Hematopoietic multipotent progenitor cell treated with erythropoietin and hydrocortisone succinate and interleukin-3 and kit ligand, for 15 days (in vitro differentiated cells): Measurements from ENCODE around the gene SORCS3.

Experiments
- DNase-seq: peaks from one replicate; pipeline ENCODE4 v3.0.0-alpha.2; 2015; ENCODE audit warnings: low spot score

SORCS3 gene

DNA sequence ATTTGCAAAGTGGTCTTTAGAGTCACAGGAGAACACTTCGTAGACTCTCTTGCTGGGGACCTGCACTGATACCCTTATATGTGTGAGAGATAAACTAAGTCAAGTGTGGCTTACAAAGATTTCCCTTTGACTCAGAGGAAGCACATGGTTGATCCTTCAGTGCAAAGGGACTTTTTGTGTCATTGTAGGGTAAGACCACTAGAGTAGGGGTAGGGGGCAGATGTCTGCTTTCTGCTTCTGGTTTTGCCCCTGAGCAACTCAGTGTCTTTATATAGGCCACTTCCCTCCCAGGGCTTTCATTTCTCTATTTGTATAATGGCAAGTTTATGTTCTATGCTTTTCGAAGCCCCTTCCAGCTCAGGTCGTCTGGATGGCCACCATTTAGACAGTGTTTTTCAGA, 281.7 kb downstream of the SORCS3 start:
- no peak for DNase-seq

DNA sequence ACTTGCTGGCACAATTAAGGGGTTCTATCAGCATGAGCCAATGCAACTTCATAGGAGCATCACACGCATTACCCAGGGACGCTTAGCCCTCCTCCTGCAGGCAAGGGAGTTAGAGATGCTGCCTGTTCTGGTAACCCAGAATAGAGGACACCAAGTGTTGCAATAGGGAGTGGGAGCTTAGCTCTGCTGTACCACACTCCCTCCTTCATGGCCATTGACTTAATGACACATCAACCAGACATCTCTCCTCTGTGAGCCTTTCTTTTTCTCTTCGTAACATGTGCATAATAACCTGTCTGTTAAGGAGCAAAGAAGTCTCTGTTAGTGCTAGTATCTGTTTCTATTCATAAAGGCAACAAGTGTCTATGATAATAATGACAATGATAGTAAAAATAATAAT, 282.4 kb downstream of the SORCS3 start:
- no peak for DNase-seq

DNA sequence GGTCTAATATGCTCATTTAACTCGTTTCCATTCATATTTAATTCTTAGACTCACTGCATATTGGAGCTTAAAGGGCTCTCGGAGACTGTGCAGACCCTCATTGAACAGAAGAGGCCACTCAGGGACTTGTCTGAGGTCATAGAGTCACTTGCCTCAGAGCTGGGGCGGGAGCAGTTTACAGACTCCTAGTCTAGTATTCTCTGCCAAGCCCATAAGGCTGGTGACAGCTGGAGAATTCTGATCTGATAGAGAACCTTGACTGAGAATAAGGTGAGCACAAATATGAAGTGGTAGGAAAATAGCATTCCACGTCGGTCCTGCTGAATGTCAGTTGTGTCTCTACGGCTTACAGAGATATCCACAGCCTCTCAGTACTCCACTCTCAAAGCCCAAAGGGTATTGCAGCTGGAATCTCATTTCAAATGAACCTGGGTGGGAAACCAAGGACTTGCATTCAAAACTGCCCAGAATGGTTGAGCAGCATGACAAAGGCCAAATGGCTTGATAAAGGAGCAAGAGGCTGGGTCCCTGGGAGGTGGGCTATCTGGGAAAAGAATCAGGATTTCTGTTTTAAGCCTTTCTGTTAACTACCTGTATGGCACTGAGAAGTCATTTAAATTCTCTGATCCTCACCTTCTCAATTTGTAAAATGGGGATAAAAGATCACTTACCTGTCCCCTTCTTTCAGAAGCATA, 283.2 kb downstream of the SORCS3 start:
- DNase-seq, result no peak

DNA sequence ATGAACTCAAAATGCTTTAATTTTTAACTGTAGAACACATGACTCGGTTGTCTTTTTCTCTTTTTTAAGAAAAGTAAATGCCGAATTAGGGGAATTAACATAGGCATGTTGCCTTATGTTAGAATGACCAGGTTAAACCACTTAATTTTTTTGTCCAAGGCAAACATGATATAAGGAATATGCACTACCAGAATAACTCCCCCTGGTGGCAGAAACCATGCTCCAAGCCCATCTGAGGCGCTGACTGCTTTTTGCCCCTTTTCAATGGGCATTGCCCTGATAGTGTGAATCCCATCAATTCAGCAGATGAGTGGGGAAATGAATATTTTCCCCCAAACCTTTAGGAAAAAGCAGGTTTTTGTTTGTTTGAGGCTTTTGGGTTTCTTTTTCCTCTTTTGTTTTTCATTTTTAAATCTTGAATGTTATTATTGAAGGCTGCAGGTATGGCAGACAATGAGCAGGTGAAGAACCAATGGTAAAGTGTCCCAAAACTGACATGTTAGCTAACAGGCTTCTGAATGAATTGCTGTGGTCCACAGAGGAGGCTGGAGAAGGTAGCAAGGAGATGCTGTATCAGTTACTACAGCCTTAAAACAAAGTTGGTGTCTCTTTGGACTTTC, 284.3 kb downstream of the SORCS3 start:
- peak; percentile 13 for DNase-seq

DNA sequence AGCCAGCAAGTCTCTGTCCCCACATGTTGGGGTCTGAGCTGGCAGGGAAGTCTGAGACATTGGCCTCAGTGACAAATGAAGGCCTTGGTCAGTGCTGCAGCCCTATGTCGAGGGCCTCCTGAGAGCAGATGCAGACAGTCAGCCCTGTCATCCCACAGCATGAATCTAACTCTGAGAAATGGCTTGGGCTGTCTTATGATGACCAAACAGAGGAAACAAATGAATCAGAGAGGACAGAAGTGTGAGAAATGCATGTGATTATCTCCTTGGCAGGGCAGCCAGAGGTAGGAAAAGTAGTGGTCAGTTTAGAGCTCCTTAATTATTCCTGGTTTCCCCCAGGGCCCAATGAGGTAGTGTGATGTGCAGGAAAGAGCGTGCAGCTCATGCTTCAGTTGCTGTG, 287.6 kb downstream of the SORCS3 start:
- DNase-seq, result no peak

DNA sequence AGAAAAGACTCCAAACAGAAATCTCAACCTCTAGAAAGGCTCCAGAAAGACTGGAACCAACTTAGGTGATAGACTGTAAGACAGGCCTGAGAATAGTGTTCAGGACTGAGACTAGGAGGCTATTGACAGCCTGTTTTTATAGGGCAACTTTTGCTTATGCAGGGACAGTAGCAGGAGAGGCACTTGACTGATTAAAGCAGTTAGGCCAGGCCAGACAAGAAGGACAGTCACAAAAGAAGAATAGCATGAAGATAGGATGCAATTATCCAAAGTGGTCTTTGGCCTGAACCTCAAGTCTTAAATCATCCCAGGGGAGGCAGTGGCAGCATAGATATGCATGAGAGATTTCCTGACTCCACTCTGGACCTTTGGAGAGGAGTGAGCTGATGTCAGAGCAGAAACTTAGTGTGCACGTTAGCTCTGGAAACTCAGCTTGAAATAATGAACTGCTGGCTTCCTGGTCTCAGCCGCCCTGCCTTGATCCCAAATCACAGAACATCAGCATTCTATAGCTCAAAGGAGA, 290.6 kb downstream of the SORCS3 start:
- no peak for DNase-seq

DNA sequence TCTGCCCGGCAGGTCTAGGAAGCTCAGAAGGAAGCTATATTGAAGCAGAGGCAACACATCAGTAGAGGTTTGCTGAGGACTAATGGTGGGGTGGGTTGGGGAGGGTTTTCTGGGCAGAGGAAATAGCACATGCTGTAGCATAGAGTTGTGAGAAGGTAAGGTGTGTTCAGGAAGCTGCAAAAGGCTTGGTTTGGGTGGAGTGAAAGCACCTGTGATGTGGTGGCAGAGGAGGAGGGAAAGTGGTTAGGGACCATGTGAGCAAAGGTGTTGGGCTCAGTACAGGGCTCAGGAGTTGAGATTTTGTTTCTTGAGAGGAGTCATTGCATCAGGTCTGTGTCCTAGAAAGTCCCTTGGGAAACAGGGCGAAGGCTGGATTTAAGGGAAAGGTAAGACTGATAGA, 294.6 kb downstream of the SORCS3 start:
- no peak for DNase-seq

DNA sequence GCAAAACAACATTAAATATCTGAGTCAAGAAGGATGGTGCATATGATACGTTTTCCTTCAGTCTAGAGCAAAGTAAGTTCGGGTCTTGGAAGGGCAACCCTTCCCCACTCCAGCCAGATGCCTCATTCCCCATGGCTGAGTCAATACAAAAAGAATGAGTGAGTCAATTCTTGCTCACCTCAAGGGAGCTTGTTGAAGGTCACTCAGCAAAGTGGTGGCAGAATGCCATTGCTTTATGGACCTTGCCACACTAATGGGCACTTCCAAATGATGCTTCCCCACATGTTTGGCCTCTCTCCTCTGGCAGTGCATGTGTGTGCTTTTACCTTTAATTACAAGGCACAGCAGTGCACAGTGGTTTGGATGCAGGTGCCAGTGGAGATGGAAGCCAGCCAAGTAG, 296.5 kb downstream of the SORCS3 start:
- DNase-seq, result no peak

DNA sequence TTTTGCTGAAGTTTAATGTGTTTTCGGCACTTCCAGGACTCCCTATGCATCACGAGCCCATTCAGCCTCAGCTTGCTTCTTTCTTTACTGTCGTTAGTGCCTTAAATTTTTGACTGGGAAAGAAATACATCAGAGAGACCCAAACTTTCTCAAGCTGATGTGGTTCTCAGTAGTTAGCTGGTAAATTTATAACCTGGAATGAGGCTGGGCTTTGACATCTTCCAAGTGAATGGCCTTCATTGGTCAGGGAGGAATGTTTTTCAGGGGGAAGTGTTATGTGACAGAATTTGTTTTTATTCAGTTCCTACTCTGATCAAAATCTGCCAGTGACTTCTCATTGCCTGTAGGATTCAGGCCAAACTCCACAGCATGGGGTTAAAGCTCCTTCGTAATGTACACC, 296.9 kb downstream of the SORCS3 start:
- no peak for DNase-seq

DNA sequence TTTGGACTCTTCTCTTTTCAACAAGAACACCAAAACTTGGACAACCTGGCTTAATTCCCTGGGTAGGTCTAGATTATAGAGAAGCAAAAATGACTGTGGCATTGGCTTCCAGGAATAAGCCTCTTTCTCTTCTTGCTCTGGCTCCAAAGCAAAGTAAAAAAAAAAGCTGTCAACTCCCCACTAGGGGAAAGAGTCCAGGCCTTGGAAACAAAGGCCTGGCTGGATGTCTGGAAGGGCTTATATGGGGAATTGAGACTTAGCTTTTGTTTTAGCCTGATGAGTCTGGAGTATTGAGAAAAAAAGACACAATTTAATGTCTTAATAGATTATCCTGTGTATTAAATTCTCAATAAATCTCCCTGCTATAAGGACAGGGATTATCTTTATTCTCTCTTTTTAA, 300.6 kb downstream of the SORCS3 start:
- DNase-seq, result no peak

DNA sequence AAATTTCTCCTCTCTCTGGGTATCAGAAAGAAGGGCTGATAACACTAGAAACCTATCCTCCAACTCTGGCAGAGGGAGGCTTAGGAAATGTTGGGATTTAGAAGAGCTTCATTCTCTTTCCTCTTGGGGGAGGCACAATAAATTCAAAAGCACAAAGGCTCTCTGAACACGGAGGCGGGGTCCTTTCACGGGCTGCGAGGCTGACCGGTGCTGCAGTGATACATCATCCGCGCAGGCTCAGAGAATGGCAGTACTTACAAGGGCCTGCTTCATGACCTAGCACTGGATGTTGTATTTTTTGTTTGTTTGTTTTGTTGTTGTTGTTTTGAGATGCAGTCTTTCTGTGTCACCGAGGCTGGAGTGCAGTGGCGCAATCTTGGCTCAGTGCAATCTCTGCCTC, 306.2 kb downstream of the SORCS3 start:
- no peak for DNase-seq

DNA sequence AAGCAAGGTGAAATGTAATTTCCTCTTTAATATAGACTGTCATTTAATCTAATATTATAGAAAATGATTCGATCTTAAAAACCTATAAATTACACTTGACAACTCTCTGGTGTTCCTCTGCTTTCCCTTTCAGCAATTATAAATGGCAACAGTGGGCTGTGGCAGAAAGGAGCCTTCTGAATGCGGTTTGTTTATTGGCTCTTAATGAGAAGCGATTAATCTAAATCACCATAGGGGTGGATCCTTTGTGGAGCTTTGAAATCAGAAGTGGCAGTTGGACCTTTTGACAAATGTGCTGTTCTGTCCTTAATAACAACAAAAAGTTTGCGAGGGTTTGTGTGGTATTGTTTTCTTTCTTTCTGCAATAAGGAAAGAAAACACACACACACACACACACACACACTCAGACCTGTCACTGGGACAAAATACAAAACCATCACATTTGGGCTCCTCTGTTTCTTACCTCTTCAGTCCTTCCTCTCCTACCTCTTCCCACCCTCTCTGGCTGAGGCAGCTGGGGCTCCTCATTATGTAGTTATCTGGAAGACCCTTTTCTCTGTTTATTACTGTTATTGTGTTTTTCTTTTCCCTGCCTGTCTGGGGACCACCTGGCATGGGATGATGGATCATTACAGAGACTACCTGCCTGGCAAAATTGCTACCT, 316.2 kb downstream of the SORCS3 start:
- DNase-seq, result no peak

DNA sequence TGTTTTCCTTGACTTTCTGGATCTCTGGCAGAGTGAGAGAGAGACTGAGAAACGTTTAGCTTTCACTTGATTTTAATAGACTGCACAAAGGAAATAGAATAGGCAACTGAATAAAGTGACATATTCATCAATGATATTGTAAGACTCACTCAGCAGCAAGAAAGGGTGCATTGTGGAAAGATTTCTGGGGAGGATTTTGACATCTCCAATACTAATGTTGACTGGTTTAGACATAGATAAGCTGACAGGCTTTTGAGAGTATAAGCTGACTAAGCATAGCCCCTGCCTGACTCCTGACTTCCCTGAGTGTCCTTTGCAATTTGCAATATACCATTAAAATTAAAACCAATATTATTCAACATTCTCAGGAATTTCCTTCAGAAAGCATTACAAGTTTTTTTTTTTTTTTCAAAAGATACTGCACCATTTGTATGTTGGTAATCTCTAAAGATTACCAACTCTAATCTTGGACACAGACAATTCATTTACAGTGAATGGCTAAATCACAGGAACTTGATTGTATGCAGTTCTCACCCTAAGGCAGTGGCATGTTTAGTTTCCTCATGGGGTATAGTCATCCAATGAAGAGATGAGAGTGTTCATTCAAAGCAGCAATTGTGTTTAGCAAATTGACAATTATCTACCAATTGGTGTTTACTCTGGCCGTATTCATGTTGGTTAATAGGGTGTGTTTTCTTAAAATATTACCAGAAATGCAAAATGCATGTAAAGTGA, 325.6 kb downstream of the SORCS3 start:
- no peak for DNase-seq

DNA sequence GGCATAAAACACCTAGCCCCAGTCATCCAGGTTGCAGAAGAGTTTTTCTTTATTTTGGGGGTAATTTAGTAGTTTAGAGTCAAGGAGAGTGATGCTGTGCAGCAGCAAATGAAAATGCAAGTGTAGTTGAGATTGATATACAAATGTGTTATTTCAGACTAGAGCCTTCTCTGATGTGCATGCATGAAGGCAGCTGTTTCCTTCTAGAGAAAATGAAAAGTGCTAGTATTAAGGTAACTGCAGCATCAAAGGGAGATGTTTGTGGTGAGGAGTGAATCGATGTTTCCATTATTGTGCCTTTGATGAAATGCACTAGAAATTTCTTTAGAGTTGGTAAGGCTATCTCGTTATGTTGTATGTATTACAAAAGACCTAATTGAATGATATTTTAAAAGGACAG, 339.3 kb downstream of the SORCS3 start:
- no peak for DNase-seq

DNA sequence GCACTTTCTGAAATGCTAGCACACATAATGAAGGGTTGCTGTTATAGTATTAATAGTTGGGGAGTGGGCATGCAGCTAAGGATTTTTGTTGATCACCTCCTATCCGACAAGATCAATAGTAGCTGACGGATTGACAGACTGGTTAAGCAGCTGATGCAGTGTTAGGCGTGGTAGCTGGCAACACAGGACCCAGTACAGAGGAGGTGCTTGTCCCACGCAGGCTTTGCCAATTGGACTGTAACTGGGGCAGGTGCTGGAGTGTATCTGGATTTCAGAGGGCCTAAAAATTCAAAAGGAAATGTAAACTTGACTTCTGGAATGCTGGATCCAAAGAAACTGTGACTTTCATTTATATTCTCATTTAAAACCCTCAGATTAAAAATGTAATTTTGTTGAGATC, 340.9 kb downstream of the SORCS3 start:
- DNase-seq, result no peak

DNA sequence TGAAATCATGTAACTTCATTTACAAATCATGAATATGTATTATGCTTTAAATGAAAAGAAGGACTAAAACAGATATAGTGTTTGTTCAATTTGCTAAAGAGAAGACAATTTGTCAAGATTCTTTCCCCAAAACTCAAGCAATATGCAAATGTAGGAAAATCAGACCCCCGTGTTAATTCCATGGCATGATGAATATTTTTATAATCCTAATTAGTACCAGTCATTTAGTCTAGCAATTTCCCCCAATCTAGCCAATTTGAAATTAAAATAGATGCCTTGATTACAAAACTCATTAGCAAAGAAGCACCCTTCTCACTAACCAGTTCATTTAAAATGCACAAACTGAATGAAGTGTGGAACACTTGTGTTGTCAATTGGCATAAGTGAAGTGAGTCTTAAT, 347.6 kb downstream of the SORCS3 start:
- no peak for DNase-seq

DNA sequence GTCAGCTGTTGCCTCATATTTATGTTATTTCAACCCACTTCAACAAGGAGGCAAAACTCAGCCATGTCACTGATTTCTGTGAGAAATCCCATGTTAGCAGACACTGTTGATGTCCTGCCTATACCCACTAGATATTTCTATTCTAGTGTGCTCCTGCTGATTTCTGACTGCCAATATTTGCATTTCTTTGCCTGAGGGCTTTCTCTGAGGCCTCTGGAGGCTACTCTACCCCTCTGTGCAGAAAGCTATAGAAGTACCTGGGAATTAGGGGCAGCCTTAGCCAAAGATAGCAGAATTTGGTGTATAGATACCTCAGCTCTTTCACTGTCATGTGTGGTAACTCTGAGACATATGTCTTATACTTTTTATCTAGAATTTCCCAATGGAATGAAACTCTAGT, 348.8 kb downstream of the SORCS3 start:
- DNase-seq, result no peak

DNA sequence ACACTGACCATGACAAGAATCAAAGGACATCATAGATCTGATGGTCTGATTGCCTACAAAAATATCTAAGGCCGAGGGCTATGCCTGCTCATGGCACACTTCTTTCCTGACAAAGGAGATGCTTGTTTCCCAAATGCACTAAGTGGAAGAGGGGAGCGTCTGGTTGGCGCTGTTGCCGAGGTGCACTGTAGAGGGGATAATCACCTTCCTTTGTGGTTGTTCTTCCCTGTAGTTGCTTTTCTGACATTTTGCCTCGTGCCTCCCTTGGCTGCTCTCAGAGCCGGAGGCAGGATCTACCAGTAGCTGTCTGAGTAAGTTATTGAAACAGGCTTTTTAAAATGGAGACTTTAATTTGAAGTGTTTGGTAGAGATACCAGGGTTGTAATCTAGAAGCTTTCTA, 352.0 kb downstream of the SORCS3 start:
- no peak for DNase-seq

DNA sequence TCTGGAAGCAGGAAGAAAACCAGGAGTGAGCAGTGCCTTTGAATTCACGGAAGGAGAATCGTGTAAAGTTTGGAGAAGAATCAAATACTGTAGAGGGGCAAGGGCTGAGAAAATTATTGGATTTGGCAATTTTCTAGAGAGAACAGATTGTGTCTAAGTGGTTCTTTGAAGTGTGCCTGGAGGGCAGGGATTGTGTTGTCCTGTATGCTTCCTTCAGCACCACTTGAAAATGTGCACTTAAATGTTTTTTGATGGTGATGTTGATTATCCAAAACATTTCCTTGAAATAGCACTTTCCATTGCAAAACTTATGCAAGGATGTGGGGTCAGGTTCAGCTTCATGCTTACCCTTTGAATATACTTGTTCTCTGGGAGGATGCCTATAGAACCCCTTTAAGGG, 360.2 kb downstream of the SORCS3 start:
- no peak for DNase-seq

DNA sequence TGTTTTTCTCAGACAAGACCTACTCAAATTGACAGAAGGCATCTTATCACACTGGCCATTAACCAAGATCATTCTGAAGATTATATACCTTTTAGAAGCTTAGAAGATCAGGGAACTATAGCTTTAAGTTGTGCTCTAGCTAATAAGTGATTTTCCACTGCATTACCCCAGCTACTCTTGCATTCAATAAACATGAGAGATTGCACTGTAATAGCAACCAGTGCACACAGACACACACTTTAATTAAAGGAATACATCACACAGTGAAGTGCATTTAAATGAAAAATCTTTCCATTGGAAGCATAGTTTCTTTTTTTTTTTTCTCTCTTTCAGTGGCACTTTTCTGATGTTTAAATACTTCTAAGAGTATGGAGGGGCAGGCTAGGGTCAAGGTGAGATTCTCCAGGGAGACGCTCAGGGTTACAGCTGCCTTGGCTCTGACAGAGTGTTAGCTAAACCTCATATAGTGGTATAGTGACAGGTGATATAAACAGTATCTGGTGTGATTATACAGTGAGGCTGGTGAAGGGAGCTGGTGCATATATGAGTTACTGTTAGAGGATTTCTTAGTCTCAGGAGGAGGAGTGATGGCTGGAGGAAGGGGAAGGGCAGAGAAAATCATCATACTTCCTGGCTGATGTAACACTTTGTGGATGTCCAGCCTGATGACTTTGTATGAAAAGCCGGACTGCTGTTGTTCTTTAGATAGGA, 369.5 kb downstream of the SORCS3 start:
- DNase-seq, result no peak

DNA sequence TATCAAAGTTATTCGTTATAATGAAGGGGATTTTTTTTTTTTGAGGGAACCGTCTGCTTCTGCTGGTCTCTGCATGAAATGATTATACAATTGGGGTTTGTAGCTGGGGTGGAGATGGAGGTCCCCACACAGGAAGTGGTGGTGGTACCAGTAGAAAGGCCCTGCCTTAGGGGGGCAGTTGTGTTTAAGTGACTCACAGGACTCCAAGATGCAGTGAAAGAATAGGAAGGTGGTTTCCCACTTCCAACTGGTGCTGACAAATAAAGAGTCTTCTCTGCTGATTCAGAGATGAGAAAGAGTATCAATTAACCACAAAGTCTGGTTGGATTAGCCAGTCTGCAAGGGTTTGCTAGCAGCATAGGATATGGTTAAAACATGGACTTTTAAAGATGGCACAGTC, 376.0 kb downstream of the SORCS3 start:
- no peak for DNase-seq

DNA sequence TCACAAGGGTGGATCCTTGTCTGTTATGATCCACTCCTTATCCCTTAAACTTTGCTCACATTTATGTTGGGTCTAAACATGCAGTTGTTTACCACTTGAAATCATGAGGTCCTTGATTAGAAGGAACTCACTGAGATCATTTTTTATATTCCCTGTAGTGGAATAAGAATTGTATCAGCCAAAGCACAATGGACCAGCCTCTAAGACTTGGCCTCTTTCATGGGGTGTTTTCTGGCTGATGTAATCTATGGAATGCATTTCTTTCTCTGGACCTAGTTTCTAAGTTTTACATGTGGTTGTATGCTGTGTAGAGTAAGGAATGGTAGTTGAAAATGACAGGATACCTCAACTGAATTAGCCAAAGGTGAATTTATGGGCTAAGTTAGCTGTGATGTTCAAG, 376.6 kb downstream of the SORCS3 start:
- DNase-seq, result no peak
